Lower leg skin (tissue), 3 donors: Measurements from ENCODE around the gene DNAJC4.

Experiments
- POLR2A ChIP-seq, 2 donors: fragments of 450-650 bp; IDR thresholded peaks; one replicate each; pipeline ENCODE4 v1.6.1; 2016 to 2017; ENCODE audit warnings: antibody characterized with exemption in 2 of 2, mild to moderate bottlenecking in 1 of 2, moderate library complexity in 1 of 2
- TF ChIP-seq, protein P1 (sequence below), 3 donors: fragments of 450-650 bp; IDR thresholded peaks; one replicate each; pipeline ENCODE4 v1.5.1; 2016; ENCODE audit warnings: antibody characterized with exemption in 3 of 3, mild to moderate bottlenecking in 3 of 3, moderate library complexity in 2 of 3

DNA sequence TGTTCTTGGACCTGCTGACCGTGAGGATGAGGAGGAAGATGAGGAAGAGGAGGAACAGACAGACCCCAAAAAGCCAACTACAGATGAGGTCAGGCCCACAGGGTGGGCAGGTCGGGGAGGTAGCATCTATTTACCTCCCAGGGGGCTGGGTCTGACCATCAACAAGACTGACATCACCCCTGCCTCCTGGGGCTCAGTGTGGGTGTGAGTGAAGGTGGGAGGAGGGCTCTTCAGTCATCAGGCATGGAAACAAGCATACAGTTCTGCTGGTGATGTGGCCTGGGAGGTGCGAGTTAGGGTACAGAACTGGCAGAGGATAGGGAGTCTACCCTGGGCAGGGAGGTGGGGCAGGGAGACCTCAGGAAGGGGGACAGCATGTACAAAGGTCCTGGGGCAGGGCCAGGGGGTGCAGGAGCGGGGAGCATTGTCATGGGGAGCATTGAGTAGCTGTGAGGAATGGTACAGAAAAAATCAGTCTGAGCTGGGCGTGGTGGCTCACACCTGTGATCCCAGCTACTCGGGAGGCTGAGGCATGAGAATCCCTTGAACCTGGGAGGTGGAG is 29.9 kb downstream of the DNAJC4 start:
- TF ChIP-seq, protein P1, sequence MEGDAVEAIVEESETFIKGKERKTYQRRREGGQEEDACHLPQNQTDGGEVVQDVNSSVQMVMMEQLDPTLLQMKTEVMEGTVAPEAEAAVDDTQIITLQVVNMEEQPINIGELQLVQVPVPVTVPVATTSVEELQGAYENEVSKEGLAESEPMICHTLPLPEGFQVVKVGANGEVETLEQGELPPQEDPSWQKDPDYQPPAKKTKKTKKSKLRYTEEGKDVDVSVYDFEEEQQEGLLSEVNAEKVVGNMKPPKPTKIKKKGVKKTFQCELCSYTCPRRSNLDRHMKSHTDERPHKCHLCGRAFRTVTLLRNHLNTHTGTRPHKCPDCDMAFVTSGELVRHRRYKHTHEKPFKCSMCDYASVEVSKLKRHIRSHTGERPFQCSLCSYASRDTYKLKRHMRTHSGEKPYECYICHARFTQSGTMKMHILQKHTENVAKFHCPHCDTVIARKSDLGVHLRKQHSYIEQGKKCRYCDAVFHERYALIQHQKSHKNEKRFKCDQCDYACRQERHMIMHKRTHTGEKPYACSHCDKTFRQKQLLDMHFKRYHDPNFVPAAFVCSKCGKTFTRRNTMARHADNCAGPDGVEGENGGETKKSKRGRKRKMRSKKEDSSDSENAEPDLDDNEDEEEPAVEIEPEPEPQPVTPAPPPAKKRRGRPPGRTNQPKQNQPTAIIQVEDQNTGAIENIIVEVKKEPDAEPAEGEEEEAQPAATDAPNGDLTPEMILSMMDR (IDR thresholded peaks at IDR 0.05) = no peak
- no peak for TF ChIP-seq POLR2A (IDR thresholded peaks at IDR 0.05)
